Ramos (cell line): Measurements from ENCODE around the gene GPBAR1.

Source experiments
- in situ Hi-C: fragments of 300-500 bp; cut with MboI; formaldehyde crosslinking; loops from one replicate; pipeline ENCODE4 v1.14.3; 2022; ENCODE audit warnings: low sequenced_read_pairs; ENCODE audit not compliant: unreplicated experiment

The GPBAR1 gene

GRCh38 chr2:218238887-218239286, 21.9 kb upstream of the GPBAR1 start:
- in situ Hi-C loops = no loop called here

DNA sequence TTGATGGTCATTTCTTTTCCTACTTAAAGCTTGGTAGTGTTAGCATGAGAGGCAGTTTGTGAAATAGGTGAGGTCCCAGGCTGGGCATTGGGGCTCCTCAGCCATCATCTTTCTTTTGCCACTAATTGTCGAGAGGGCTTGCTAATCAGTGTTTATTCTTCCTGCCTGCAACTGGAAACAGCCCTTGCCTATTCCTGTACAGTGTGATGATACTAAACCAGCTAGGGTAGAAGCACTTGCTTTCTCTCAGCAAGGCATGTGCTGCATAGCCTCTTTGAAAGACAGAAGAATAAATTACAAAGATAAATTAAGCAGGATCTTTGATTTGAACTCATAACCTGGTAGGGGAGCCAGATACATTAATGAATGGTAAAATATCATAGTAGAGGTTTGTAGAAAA, 16.6 kb upstream of the GPBAR1 start:
- in situ Hi-C loops = no loop called here

- in situ Hi-C loops = no loop called here
Observed at GRCh38 chr2:218244665-218245064, 16.1 kb upstream of the GPBAR1 start.

GRCh38 chr2:218245214-218245613, 15.6 kb upstream of the GPBAR1 start:
- in situ Hi-C loops = no loop called here

DNA sequence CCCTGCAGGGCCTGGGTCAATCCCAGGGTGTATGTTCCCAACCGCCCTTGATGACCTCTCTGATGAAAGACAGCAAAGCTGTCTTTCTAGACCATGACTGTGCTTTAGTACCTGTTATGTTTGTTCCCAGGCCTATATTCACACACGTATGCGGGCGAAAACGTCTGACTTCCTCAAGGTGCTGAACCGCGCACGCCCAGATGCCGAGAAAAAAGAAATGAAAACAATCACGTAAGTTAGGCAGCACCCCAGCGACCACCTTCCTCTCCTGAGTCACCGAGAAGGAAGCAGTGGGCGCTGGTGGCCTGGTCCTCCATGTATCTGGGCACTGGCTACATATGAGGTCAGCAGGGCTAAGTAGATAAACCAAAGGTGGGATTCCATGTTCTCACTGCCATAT, 11.1 kb upstream of the GPBAR1 start:
- in situ Hi-C loops = no loop called here

GRCh38 chr2:218252509-218253231, 8.1 kb upstream of the GPBAR1 start:
- in situ Hi-C loops = no loop called here

GRCh38 chr2:218253232-218253625, 7.6 kb upstream of the GPBAR1 start:
- in situ Hi-C loops = no loop called here

DNA sequence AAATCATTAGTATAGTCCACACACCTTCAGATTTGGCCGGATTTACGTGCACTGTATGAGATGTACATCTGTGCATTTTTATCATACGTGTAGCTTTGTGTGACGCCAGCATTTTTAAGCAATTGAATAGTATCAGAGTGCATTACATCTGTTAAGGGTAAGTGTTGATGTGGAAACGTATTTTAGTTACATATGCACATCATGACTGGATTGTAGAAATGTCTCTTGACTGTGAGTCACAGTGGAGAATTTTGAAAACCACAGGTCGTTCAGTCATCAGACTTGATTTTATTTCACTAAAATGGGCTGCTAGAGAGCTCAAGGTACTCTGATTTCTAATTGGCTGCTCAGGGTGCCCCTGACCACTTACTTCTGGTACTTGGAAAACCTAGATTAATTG, 5.4 kb upstream of the GPBAR1 start:
- in situ Hi-C loops = no loop called here

- in situ Hi-C loops = no loop called here
Observed at GRCh38 chr2:218256612-218257350, 4.0 kb upstream of the GPBAR1 start.

DNA sequence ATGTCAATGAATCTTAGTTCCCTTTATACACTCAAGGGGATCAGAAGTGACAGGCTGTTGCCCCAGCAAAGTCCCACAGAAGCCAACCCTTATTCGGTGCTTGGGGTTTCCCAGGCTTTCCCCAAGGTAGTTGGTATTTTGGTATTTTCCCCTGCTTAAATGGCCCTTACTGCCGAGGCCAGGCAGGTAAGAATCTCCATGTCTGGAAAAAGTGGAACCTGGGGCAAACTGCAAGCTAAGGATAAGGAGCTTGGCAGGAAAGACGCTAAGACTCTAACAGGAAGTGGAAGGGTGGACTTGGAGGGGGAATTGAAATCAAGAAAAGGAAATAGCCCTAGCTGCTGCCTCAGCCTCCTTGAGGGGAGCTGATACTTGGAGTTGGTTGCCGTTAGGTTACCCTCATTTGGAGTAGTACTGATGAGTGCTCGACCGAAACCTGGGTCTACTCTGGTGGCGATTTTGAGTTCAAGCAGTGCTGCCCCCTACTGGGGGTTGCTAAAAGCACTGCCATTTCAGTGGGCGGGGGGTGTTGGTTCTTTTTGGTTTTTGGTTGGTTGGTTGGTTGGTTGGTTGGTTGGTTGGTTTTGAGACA, 3.3 kb upstream of the GPBAR1 start:
- in situ Hi-C loops = no loop called here

- in situ Hi-C loops = no loop called here
Observed at GRCh38 chr2:218259099-218259961, 1.5 kb upstream of the GPBAR1 start.

- in situ Hi-C loops = no loop called here
Observed at GRCh38 chr2:218260166-218260565, 649 bp upstream of the GPBAR1 start.

DNA sequence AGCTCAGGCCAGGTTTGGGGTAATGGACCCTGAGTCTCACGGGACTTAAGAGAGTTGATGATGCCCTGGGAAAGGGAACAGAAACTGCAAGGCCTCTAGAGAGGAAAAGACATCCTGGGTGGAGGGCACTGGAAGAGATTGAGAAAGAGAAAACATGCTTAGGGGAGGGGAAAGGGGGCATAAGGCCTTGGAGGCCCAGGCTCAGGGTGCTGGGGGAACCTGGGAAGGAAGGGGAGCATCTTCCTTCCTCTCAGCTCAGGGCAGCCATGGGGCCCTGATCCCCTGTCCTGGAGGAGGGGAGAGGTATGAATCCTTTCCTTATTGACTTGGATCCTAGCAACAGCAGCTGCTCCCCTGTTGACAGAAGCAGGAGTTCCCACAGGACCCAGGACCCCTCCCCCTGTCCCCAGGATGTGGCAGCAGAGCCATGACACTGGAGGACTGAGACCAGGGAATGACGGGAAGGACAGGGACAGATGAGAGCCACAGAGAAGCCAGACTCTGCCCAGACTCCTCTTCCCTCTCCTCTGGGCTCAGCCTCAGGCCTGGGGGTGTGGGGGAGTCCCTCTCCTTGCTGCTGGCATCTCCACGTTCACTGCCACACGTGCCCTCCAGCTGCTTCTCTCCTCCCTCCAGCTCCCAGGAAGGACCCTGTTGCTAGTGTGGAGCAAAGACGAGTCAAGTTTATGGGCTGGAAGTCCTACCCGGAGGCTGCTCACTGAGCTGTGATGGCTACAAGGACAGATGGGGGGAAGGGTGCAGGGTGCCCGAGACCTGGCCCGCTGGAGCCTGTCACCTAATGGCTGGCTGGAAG, 815 bp downstream of the GPBAR1 start:
- in situ Hi-C loops = no loop called here

GRCh38 chr2:218262237-218262600, 1.4 kb downstream of the GPBAR1 start:
- in situ Hi-C loops = no loop called here

- in situ Hi-C loops = no loop called here
Observed at GRCh38 chr2:218262631-218263586, 2.1 kb downstream of the GPBAR1 start.

DNA sequence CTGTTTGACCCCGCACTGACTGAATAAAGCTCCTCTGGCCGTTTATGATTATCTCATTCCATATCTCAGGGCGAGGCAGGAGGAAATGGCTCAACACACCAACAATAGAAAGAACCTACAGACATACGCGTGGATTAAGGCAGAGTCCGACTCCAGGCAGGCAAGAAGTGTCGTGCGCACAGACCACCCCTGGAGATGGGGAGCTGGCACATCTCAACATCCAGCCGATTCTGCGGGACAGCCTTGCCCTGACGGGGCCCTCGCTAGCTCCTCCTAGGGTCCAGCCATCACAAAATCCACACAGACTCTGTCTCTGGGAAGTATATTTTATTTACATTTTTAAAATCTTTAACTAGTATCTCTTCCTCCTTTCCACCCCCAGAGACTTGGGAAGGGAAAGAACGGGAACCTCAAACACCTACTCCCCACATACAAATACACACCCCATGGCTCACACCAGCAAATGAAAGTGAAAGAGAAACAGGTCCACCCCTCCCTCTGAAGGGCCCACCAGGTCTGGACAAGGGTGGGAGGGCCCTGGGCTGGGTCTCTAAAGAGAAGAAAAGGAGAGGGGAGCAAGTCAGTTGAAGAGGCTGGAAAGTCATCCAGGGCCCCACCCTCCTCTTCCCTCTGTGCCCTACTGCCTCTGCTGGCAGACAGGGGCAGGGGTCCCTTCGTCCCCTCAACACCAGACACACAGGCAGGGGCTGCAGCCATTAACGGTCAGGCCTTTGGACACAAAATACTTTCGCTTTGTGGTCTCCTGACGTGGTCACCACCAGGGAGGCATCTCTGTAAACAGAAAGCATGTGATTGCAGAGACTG, 3.2 kb downstream of the GPBAR1 start:
- in situ Hi-C loops = no loop called here

DNA sequence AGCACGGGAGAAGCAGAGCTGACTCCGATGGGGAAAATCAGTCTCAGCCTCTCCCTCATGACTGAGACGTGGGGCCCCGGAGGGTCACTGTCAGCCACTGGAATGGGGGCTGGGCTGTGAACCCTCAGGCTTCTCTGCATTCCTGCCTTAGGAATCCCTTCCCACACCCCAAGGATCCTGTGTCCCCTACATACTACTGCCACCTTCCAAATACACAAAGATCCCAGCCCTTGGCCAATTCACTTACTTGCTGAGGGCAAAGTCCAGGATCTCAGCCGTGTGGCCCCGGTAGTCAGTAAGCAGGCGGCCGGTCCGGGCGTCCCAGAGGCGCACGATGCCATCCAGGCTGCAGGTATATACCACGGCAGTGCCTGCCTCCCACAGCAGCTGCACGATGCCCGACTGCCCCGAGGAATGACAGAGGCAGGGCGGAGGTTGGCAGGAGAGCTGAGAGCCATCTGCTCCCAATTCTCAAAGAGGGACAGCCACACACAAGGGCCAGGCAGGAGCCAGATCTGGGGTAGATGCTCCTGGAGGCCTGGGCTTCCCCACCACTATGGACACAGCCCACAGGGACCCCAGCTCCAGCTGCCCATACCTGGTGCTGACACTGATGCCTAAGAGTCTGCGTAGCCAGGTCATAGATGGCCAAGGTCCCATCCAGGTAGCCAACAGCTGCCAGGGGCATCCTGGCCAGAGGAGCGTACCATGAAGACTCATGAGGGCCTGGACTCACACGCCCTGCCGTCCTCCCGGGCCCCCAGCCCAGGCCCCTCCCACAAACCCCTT, 4.2 kb downstream of the GPBAR1 start:
- in situ Hi-C loops = loop anchor here (5.0 kb wide), 1 partner anchor 78 kb away; no protein-coding TSS in a partner anchor
